ENCODE measurements around the gene ERBB4.
"Not testable (repeated sequence)": the region's sequence is repeated elsewhere in the genome, so short reads cannot be mapped to it uniquely, and the experiment has no call there.

ERBB4 gene

GRCh38 chr2:211729433-211729832 lies 809.2 kb downstream of the ERBB4 start:
- no peaks in the 10 kb centered on the region for H3K4me1 ChIP-seq (ENCODE audit: low read length)
- no peak overlapping the region for H3K9ac ChIP-seq (ENCODE audit: low read length)
- H3K9me2 ChIP-seq (replicated peaks; ENCODE audit: insufficient read depth, low read length), result no peaks in the 10 kb centered on the region
- TF ChIP-seq EZH2phosphoT487 (IDR thresholded peaks at IDR 0.05; ENCODE audit: low read length) (no peak), EZH2 (optimal IDR thresholded peaks at IDR 0.05; ENCODE audit: low read depth, low read length) (no peak)
- H2AFZ ChIP-seq (ENCODE audit: low read length), result no peak overlapping the region
- no peaks in the 10 kb centered on the region for H3K36me3 ChIP-seq (replicated peaks; ENCODE audit: insufficient read depth, low read length)
- DNase-seq, result no peak
- no peaks in the 10 kb centered on the region for H3K27me3 ChIP-seq (replicated peaks; ENCODE audit: insufficient read depth, low read length)
- no peak overlapping the region for H3K27ac ChIP-seq (ENCODE audit: low read length)
- H3K4me2 ChIP-seq (ENCODE audit: low read depth, low read length), result no peak overlapping the region
- H3F3A ChIP-seq (ENCODE audit: insufficient read depth, low read length), result no peaks in the 10 kb centered on the region
- H3K9me3 ChIP-seq (replicated peaks; ENCODE audit: insufficient read depth, low read length), result no peaks in the 10 kb centered on the region
- H4K20me1 ChIP-seq (ENCODE audit: insufficient read depth, low read length), result no peaks in the 10 kb centered on the region
- H3K4me3 ChIP-seq (ENCODE audit: low read length), result no peak overlapping the region
- no peaks in the 10 kb centered on the region for H3K79me2 ChIP-seq (ENCODE audit: low read length)

- no peaks in the 10 kb centered on the region for H4K20me1 ChIP-seq (ENCODE audit: insufficient read depth, low read length)
- H3K27me3 ChIP-seq (replicated peaks; ENCODE audit: insufficient read depth, low read length), result no peaks in the 10 kb centered on the region
- no peaks in the 10 kb centered on the region for H3K9me3 ChIP-seq (replicated peaks; ENCODE audit: insufficient read depth, low read length)
- H3F3A ChIP-seq (ENCODE audit: insufficient read depth, low read length), result no peaks in the 10 kb centered on the region
- no peaks in the 10 kb centered on the region for H3K4me1 ChIP-seq (ENCODE audit: low read length)
- no peaks in the 10 kb centered on the region for H3K79me2 ChIP-seq (ENCODE audit: low read length)
- H3K27ac ChIP-seq (ENCODE audit: low read length), result no peak overlapping the region
- no peak overlapping the region for H3K4me3 ChIP-seq (ENCODE audit: low read length)
- H3K36me3 ChIP-seq (replicated peaks; ENCODE audit: insufficient read depth, low read length), result no peaks in the 10 kb centered on the region
- H3K9me2 ChIP-seq (replicated peaks; ENCODE audit: insufficient read depth, low read length), result no peaks in the 10 kb centered on the region
- DNase-seq, result no peak
- TF ChIP-seq EZH2phosphoT487 (IDR thresholded peaks at IDR 0.05; ENCODE audit: low read length) (no peak), EZH2 (optimal IDR thresholded peaks at IDR 0.05; ENCODE audit: low read depth, low read length) (no peak)
- TF ChIP-seq, protein P1, sequence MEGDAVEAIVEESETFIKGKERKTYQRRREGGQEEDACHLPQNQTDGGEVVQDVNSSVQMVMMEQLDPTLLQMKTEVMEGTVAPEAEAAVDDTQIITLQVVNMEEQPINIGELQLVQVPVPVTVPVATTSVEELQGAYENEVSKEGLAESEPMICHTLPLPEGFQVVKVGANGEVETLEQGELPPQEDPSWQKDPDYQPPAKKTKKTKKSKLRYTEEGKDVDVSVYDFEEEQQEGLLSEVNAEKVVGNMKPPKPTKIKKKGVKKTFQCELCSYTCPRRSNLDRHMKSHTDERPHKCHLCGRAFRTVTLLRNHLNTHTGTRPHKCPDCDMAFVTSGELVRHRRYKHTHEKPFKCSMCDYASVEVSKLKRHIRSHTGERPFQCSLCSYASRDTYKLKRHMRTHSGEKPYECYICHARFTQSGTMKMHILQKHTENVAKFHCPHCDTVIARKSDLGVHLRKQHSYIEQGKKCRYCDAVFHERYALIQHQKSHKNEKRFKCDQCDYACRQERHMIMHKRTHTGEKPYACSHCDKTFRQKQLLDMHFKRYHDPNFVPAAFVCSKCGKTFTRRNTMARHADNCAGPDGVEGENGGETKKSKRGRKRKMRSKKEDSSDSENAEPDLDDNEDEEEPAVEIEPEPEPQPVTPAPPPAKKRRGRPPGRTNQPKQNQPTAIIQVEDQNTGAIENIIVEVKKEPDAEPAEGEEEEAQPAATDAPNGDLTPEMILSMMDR (IDR thresholded peaks at IDR 0.05; ENCODE audit: low read length), result no peak
- H2AFZ ChIP-seq (ENCODE audit: low read length), result no peak overlapping the region
- H3K4me2 ChIP-seq (ENCODE audit: low read depth, low read length), result no peak overlapping the region
- no peak overlapping the region for H3K9ac ChIP-seq (ENCODE audit: low read length)
Observed at GRCh38 chr2:211724933-211725332, 813.7 kb downstream of the ERBB4 start.

DNA sequence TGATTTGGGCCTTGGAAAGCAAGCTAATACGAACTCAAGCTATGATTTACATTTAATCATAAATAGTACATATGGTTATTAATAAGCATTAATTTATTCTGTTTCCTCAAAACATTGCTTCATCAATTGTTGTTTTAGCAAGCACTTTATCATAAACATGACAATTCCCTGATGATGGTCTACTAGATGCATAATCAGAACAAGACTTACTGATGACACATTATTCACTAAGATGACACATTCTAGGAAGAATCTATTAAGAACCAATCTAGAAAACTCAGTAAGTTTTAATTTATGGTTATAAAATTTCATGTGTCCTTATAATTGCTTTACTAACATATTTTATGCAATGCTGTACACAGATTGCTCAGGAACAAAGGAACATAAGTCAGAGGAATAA lies 815.2 kb downstream of the ERBB4 start:
- no peak overlapping the region for H3K4me3 ChIP-seq (ENCODE audit: low read length)
- DNase-seq, result no peak
- H3F3A ChIP-seq (ENCODE audit: insufficient read depth, low read length), result no peaks in the 10 kb centered on the region
- H2AFZ ChIP-seq (ENCODE audit: low read length), result no peak overlapping the region
- H3K9me3 ChIP-seq (replicated peaks; ENCODE audit: insufficient read depth, low read length), result no peaks in the 10 kb centered on the region
- H3K9ac ChIP-seq (ENCODE audit: low read length), result no peak overlapping the region
- H4K20me1 ChIP-seq (ENCODE audit: insufficient read depth, low read length), result no peaks in the 10 kb centered on the region
- no peaks in the 10 kb centered on the region for H3K27me3 ChIP-seq (replicated peaks; ENCODE audit: insufficient read depth, low read length)
- TF ChIP-seq, protein P1 (IDR thresholded peaks at IDR 0.05; ENCODE audit: low read length), result no peak
- TF ChIP-seq EZH2phosphoT487 (IDR thresholded peaks at IDR 0.05; ENCODE audit: low read length) (no peak), EZH2 (optimal IDR thresholded peaks at IDR 0.05; ENCODE audit: low read depth, low read length) (no peak)
- no peak overlapping the region for H3K4me2 ChIP-seq (ENCODE audit: low read depth, low read length)
- no peaks in the 10 kb centered on the region for H3K79me2 ChIP-seq (ENCODE audit: low read length)
- H3K27ac ChIP-seq (ENCODE audit: low read length), result no peak overlapping the region
- no peaks in the 10 kb centered on the region for H3K9me2 ChIP-seq (replicated peaks; ENCODE audit: insufficient read depth, low read length)
- H3K4me1 ChIP-seq (ENCODE audit: low read length), result no peaks in the 10 kb centered on the region
- H3K36me3 ChIP-seq (replicated peaks; ENCODE audit: insufficient read depth, low read length), result no peaks in the 10 kb centered on the region

DNA sequence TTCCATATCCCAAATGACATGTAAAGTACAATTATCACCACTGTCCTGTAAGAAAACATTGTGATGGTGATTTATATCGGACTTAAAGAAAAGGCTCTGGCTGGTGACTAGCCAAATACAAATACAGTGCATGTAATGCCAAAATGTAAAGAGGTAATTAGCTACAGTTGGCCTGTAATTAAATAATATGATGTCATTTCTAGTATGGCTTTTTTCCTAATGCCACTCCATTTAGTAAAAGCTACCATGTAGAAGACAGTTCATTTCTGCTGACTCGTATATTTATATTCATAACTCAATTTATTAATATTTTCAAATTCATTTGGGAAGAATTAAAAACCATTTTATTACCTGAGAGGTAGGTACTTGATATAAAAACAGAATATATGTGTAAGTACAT lies 815.7 kb downstream of the ERBB4 start:
- no peak for DNase-seq
- H3K4me3 ChIP-seq (ENCODE audit: low read length), result no peak overlapping the region
- H3K4me1 ChIP-seq (ENCODE audit: low read length), result no peaks in the 10 kb centered on the region
- TF ChIP-seq, protein P1 (IDR thresholded peaks at IDR 0.05; ENCODE audit: low read length), result no peak
- TF ChIP-seq EZH2phosphoT487 (IDR thresholded peaks at IDR 0.05; ENCODE audit: low read length) (no peak), EZH2 (optimal IDR thresholded peaks at IDR 0.05; ENCODE audit: low read depth, low read length) (no peak)
- H3K27me3 ChIP-seq (replicated peaks; ENCODE audit: insufficient read depth, low read length), result no peaks in the 10 kb centered on the region
- no peak overlapping the region for H3K4me2 ChIP-seq (ENCODE audit: low read depth, low read length)
- H3K27ac ChIP-seq (ENCODE audit: low read length), result no peak overlapping the region
- no peaks in the 10 kb centered on the region for H3K79me2 ChIP-seq (ENCODE audit: low read length)
- no peaks in the 10 kb centered on the region for H3K9me2 ChIP-seq (replicated peaks; ENCODE audit: insufficient read depth, low read length)
- no peaks in the 10 kb centered on the region for H3K9me3 ChIP-seq (replicated peaks; ENCODE audit: insufficient read depth, low read length)
- H3K9ac ChIP-seq (ENCODE audit: low read length), result no peak overlapping the region
- no peak overlapping the region for H2AFZ ChIP-seq (ENCODE audit: low read length)
- H3K36me3 ChIP-seq (replicated peaks; ENCODE audit: insufficient read depth, low read length), result no peaks in the 10 kb centered on the region
- H3F3A ChIP-seq (ENCODE audit: insufficient read depth, low read length), result no peaks in the 10 kb centered on the region
- no peaks in the 10 kb centered on the region for H4K20me1 ChIP-seq (ENCODE audit: insufficient read depth, low read length)

- H3K9me3 ChIP-seq (replicated peaks; ENCODE audit: insufficient read depth, low read length); DNase-seq; H3K9ac ChIP-seq (ENCODE audit: low read length); H3K36me3 ChIP-seq (replicated peaks; ENCODE audit: insufficient read depth, low read length); H3K27me3 ChIP-seq (replicated peaks; ENCODE audit: insufficient read depth, low read length); H3K4me3 ChIP-seq (ENCODE audit: low read length); H3K4me1 ChIP-seq (ENCODE audit: low read length); H4K20me1 ChIP-seq (ENCODE audit: insufficient read depth, low read length); H3F3A ChIP-seq (ENCODE audit: insufficient read depth, low read length); H3K9me2 ChIP-seq (replicated peaks; ENCODE audit: insufficient read depth, low read length); H3K27ac ChIP-seq (ENCODE audit: low read length); H2AFZ ChIP-seq (ENCODE audit: low read length); H3K4me2 ChIP-seq (ENCODE audit: low read depth, low read length); H3K79me2 ChIP-seq (ENCODE audit: low read length): not testable (repeated sequence)
Observed at GRCh38 chr2:211721874-211722273, 816.7 kb downstream of the ERBB4 start.

Measured in MM.1S (cell line).